Esophagus mucosa (tissue), 1 donor: ENCODE results near the gene SCAI. TPM values are rescaled to one million over a fixed set of nuclear protein-coding genes. Genes with fewer than 3 reads are reported as not detected.
"Not testable (repeated sequence)": the region's sequence is repeated elsewhere in the genome, so short reads cannot be mapped to it uniquely, and the experiment has no call there.

Experiments used
- ATAC-seq: fragments of 200-7000 bp; cut with Tn5 transposase; one replicate; pipeline ENCODE4 v1.9.1; 2020
- total RNA-seq: library from RNA; stranded (reverse); gene quantifications from one replicate; pipeline ENCODE4 v1.2.4, GENCODE V29; 2023
- donor health status: DM: yes; HTN: yes; CAD: no.

Gene SCAI
- total RNA-seq = 3.0 TPM

DNA sequence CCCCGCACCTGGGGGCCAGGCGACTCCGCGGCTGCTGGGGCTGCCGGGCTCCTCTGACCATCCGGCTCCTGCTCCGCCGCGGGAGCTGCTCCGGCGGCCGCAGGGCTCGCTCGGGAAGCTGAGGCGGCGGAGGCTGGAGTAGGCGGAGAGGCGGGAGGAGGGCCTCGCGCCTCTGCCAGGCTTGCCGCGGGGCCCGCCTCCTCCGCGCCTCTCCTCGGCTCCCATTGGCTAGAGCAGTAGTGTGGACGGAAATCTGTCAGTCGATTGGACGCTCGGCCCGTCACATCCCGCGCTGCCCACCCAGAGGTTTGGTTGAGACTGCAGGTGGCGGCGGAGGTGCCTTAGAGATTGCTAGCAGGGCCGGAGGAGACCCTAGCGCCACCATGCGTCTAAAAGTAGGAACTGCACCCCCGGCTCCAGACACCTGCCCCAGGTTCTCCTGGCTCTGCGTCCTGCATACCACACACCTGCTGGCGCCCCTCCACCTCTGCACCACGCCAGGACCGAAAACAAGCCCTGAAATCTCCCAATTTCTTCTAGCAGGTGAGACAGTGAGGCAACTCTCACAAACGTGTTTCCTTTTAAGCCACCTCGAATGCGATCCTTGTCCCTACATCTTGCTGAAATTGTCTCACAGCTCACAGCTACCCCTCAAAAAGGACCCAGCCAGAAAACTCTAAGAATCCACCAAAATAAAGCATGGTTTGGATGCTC lies at the start of gene SCAI:
SCAI (minus strand) TSS at position 152 of the 714 bp plus-strand sequence; CDS start at position 61, 91 bp downstream.
- ATAC-seq = peak; percentile 100

DNA sequence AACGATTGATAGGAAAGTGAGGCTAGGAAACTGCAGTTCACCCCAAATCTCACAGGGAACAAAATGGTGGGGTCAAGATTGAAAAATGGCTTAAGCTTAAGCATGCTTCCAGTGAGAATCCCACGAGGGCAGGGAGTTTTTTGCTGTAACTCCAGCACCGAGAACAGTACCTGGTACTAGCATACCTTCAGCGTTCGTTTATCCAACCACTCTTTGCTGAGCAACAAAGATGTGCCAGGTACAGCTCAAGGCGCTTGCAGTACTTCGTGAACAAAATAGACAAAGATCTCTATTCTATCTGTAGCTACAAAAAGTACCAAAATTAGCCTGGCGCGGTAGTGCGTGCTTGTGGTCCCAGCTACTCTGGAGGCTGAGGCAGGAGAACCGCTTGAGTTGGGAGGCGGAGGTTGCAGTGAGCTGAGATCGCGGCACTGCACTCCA lies 47.1 kb upstream of the SCAI start:
- ATAC-seq = no peak

DNA sequence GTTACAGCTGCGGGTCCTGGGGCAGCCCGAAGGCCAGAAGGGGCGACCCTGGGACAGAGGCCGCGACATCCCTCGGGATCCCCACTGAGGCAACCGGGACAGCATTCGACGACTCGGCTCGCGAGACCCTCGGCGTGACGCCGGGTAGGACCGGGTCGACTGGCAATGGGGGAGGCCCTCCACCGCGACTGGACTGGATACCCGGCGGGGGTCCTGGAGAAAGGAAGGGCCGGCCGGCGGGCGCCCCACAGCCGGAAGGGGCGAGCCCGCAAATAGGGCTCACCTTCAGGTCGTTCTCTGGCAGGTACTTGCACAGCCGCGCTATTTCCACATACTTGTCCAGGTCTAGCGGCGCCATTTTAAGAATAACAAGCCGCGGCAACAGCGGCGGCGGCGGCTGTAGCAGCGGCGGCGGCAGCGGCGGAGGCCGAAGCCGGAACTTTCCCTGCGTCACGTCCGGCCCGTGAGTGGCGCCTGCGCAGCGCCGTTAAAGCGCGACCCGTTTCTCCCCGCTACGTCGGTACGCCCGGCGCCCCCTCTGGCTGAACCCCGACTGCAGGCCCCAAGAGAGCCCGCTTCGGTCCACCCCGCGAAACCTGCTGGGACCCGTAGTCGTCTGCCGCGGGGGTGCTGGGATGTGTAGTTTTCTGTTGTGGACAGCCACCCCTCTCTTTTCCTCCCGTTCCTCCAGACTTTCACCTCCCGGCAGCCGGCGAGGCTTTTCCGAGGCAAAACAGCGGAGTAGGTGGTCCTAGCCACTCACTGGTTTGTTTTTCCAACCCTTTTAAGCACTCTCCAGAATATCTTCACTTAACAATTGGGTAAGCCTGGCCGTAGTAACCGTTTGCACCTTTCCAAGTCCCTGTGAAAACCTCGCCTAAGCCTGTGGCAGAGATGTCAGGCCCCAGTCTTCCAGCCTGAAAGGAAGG lies 46.3 kb upstream of the SCAI start, which contains the start of gene PPP6C:
PPP6C (minus strand) TSS at position 443 of the 929 bp plus-strand sequence; CDS start at position 358, 85 bp downstream.
- peak; percentile 99 for ATAC-seq

DNA sequence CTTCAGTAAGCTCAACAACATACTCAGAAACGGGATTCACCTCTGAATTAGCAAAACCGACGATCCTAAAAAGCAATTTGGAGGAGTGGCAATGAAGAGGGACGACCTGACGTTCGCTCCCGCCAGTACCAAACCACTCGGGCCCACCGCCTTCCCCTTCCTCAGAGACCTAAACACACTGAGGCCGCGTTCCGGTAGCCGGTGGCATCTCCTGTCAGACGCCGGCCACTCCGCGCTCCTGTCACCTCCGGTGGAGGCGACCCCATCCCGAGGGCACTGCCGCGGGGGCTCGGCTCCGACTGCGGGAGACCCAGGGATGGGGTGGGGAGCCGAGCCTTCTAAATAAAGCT lies 45.7 kb upstream of the SCAI start:
- ATAC-seq = no peak

DNA sequence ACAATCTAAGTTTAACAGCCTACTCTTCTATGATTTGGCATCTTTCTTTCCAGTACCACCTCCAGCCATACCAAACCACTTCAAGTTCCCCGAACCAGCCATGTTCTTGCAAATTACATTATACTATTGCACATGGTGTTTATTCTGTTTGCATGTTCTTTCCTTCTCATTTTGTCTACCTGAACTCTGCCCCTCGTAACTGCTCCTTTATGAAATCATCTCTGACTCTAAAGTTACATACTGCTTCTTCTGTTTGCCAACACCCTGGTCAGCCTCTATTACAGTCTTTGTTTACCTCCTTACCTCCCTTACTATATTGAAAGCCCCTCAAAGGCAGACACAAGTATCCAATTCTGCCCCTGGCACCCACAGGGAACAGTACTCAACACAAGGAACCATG lies 40.2 kb upstream of the SCAI start:
- ATAC-seq = no peak

DNA sequence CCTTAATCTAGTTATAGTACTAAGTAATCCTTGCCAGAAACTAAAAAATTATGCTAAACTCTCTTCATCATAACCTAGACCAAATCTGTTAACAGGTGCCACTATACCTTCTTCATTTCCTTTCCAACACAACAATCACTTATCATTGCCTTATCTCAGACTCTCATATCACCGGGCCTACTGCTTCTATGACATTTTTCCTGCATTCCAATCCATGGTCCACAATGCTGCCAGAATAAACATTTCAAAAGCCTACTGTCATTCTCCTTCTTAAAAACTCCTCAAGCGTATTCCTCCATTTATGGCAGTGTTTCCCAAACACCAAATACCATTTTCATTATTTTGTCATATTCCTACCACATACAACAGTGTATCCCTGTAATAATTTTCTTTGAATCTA lies 39.7 kb upstream of the SCAI start:
- ATAC-seq = no peak

DNA sequence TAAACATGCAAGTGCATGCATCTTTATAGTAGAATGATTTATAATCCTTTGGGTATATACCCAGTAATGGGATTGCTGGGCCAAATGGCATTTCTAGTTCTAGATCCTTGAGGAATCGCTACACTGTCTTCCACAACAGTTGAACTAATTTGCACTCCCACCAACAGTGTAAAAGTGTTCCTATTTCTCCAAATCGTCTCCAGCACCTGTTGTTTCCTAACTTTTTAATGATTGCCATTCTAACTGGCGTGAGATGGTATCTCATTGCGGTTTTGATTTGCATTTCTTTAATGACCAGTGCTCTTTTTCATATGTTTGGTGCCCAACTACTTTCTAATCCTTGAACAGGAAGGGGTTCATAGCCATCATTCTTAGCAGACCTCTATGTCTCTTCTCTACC lies 38.4 kb upstream of the SCAI start:
- ATAC-seq = not testable (repeated sequence)

DNA sequence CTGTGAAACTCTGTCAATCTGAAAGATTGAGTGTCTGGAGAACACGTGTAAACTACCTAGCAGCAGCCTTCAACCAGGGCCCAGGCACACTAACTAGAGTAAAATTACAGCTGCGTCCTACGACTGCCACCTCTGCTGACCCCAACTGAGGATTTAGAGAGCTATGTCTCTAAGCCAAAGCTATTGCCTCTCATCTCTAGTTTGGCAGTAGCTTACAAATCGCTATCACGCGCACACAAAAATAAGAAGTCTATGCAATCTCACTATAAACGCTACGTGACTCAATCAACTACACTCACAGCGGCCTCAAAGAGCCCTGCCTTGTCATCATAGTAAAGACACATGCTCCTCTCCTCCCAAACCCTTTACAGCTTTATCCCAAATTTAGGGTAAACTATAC lies 37.5 kb upstream of the SCAI start:
- no peak for ATAC-seq

DNA sequence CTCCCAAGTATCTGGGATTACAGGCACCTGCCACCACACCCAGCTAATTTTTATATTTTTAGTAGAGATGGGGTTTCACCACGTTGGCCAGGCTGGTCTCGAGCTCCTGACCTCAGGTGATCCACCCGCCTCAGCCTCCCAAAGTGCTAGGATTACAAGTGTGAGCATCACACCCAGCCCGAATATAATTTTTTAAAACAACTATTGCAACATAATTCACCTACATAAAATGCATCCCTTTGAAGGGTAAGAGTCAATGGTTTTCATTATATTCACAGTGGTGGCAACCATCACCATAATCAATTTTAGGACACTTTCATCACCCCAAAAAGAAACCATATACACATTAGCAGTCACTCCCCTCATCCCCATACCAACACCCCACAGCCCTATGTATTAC lies 36.4 kb upstream of the SCAI start:
- not testable (repeated sequence) for ATAC-seq

DNA sequence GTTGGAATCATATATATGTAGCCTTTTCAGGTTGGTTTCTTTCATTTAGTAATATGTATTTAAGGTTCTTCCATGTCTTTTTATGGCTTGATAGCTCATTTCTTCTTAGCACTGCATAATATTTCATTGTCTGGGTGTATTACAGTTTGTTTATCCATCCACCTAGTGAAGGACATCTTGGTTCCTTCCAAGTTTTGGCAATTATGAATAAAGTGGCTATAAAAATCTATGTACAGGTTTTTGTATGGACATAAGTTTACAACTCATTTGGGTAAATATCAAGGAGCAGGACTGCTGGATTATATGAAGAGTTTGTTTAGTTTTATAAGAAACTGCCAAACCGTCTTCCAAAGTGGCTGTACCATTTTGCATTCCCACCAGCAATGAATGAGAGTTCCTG lies 34.6 kb upstream of the SCAI start:
- ATAC-seq = no peak

DNA sequence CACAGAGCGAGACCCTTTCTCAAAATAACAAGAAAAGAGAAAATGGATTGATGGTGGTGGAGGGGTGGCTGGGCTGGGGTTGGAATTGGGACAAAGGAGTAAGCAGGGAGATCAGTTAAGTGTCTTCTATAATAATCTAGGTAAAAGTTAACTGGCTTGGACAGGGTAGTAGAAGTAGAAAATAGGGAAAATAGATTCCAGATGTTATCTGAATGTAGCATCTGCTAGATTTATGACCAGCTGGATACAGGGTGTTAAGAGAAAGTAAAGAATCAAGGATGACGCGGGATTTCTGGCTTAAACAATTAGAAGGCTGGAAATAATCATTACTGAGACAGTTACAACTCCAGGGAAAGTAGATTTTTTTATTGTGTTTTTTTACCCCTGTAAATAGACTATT lies 33.3 kb upstream of the SCAI start:
- no peak for ATAC-seq

DNA sequence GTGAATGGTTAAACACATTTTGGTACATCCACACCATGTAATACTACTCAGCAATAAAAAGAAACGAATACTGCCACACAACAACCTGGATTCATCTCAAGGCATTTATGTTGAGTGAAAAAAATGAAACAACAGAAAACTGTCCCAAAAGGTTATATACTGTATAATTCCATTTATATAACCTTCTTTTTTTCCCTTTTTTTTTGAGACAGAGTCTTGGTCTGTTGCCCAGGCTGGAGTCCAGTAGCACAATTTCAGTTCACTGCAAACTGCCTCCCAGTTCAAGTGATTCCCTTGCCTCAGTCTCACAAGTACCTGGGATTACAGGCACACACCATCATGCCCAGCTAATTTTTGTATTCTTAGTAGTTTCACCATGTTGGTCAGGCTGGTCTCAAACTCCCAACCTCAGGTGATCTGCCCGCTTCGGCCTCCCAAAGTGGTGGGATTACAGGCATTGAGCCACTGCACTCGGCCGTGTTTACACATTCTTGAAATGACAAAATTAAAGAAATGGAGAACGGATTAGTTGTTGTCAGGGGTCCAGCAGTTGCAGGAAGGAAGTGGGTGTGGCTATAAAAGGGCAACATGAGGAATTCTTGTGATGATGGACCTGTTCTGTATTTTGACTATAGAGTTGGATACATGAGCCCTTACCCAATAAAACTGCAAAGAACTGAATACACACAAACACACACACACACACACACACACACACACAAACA lies 28.9 kb upstream of the SCAI start:
- ATAC-seq = no peak

DNA sequence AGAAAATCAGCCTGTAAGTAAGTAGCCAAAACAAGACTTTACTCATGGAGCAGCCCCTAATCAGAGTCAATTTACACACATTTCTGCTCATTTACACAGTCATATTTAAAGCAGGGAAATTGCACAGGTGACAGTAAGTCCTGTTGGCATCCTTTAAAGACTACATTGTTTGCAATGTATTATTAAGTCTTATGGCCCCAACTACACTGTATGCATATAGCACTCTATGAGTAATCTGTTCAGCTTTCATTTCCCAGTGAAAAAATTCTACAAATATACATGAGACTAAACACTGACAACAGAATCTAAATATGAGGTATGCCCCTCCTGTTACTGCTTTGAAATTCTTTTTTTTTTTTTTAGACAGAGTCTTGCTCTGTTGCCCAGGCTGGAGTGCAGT lies 26.6 kb upstream of the SCAI start:
- no peak for ATAC-seq

DNA sequence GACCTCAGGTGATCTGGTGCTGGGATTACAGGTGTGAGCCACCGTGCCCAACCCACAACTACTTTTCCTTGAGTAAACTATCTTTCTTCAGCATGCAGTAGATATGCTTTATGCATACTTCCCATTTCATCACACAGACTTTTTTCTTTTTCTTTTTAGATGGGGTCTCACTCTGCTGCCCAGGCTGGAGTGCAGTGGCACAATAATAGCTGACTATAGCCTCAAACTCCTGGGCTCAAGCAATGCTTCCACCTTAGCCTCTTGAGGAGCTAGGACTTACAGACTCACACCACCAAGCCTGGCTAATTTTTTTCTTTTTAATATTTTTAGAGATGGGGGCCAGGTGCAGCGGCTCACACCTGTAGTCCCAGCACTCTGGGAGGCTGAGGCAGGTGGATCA lies 23.4 kb upstream of the SCAI start:
- no peak for ATAC-seq

DNA sequence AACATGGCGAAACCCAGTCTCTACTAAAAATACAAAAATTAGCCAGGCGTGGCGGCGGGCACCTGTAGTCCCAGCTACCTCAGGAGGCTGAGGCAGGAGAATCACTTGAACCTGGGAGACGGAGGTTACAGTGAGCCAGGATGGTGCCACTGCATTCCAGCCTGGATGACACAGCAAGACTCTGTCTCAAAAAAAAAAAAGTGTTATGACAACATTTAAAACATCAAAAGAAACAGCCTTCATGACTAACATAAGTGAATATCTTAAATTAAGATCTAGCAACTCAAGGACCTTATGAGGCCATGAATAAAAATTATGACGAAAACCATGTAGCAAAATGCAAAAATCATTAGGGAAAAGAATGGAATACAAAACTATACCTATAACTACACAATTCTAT lies 19.6 kb upstream of the SCAI start:
- ATAC-seq = not testable (repeated sequence)

DNA sequence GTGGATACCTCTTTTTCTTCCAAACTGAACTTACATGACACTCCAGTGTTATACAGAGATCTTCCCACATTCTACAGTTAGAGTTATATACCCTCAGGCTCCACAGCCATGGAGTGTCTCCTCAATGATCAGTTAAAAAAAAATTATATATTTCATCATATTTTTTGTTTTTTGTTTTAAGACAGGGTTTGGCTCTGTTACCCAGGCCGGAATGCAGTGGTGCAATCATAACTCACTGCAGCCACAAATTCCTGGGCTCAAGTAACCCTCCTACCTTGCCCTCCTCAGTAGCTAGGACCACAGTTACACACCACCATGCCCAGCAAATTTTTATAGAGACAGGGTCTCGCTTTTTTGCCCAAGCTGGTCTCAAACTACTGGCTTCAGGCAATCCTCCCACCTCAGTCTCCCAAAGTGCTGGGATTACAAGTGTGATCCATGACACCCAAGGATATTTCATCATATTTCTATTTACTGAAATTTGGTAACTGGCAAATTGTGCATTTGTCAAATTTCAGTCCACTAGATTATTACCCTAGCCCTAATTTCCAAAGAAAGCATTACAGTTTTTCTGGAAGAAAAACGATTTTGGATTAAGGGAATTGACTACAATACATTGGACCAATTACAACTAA lies 18.1 kb upstream of the SCAI start:
- ATAC-seq = no peak

DNA sequence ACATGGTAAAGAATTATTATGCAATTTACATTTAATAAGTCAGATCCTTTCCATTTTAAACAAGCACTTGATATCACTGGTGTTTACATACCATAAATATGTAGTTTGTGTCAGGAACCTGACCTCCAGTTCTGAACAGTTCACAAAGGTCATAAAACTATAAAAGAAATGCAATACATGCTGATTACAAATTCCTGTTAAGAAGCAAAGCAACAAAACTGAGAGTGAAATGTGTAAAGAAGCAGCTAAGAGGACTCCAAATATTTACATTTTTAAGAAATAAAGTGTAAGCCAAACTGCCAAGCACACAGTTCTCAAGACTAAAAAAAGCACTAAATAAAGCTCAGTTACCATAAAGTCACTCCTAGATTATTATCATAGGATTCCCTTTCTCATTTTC lies 17.4 kb upstream of the SCAI start:
- no peak for ATAC-seq

DNA sequence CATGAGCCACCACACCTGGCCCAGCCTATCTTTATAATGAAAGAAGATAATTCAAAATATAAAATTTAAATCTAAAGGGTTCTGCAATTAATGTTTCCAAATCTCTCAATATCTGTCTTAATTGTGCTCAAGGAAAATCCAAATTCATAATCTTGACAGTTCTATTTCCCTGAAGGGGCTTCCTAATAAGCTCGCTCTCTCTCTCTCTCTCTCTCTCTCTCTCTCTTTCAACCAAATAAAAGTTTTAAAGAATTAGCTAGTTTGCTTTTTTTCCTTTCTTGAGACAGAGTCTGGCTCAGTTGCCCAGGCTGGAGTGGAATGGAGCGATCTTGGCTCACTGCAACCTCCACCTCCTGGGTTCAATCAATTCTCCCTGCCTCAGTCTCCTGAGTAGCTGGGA lies 13.2 kb upstream of the SCAI start:
- ATAC-seq = no peak

DNA sequence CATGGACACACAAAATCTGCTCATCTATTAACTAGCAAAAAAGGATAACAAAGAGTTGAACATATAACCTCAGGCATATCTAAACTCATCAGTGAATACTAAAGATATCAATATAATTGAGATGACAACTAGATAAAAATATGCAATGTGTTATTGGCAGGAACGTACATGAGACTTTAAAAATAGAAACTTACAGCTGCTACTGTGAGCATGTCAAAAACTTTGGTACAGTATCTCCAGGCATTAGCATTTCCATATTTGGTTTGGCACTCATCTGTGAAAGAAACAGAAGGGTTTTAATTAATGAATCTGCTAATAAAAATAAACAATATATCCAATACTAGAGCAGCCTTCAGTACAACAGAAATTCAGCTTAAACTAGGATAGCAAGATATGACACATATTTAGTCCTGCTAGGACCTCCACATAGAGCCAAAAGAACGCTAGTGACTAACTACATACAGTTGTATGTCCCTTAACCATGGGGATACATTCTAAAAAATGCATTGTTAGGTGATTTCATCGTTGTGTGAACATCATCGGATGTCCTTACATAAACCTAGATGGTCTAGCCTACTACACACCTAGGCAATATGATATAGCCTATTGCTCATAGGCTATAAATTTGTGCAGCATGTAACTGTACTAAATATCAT lies 10.5 kb upstream of the SCAI start:
- no peak for ATAC-seq

DNA sequence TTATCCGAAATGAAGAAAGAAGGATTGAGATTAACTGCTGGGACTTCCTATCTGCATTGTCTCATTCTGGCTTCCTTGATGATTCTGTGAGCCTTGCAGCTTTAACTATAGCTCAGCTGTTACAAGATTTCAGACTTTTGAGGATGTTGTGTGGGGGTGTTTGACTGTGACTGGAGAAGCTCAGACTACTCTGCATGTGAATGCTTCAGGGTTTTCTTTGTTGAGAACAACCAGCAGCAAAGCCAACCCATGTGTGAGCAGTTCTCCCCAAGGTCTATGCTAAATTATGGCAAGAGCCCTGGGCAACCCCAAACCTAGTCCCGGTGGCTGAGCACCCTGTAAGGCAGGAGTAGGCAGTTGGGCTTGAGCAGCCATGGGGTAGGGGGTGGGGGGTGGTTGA lies 8.4 kb upstream of the SCAI start:
- ATAC-seq = no peak

DNA sequence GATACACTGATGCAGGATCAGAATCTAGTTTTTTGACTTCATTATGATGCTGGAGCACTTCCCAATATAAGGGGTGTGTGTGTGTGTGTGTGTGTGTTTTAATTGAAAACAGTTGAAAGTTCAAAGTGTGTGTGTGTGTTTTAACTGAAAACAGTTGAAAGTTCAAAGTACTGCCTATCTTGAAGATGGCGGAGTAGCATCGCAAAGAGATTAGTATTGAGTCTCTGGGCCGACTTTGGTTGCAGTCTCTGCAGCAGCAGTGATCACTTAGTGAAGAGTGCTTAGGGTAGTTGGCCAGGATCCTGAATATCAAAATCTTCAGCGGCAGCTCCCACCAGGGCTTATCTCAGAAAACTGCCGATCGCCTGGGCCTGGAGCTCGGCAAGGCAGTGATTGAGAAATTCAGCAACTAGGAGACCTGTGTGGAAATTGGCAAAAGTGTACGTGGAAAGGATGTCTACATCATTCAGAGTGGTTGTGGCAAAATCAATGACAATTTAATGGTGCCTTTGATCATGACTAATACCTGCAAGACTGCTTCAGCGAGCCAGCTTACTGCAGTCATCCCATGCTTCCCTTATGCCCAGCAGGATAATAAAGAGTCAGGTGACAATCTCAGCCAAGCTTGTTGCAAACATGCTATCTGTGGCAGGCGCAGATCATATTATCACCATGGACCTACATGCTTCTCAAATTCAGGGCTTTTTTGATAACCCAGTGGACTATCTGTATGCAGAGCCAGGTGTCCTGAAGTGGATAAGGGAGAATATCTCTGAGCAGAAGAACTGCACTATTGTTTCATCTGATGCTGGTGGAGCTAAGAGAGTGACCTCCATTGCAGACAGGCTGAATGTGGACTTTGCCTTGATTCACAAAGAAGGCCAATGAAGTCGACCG lies 7.3 kb upstream of the SCAI start:
- peak; percentile 35 for ATAC-seq
